Measurements from ENCODE around the gene TACC3.
A peak's percentile ranks its signal among the peaks of the same experiment; 100 is the strongest.
"Not testable (repeated sequence)": the region's sequence is repeated elsewhere in the genome, so short reads cannot be mapped to it uniquely, and the experiment has no call there.

The TACC3 gene

DNA sequence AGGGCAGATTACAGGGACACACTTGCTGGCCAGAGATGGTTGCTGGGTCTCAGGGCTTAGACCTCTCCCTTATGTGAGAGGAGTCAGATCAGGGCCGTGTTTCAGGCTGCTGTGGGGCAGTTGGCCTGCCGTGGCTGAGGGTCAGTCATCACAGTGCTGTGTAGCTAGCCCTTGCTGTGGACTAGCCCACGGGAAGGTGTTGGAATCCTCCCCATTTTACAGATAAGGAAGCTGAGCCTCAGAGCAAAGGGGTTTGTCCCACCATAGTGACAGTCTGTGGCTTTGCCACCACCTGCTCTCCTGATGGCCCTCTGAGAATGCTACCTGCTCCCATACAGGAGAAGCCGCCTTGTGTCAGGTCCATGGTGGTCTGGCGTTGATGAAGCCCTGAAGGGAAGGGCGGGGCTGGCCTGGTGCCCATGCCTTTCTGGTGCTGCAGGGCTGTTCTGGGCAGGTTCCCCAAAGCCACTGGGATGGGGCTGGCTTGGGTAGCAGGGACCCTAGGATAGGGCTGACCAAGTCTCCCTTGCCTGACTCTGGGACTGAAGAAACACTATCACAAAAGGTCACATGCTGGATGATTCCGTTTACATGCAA, 34.8 kb upstream of the TACC3 start:
- H3K27ac ChIP-seq: peak overlapping the region; percentile 30; the same call in 1 of the 2 replicates
- TF ChIP-seq ZFX (IDR thresholded peaks at IDR 0.05; ENCODE audit: borderline replicate concordance) (no peak), CTCF (IDR thresholded peaks at IDR 0.05) (no peak)

- 0 out of 2 replicates have a peak overlapping the region, but pooled peaks have one; percentile 13 for H3K27ac ChIP-seq
- TF ChIP-seq CTCF (IDR thresholded peaks at IDR 0.05) (no peak), ZFX (IDR thresholded peaks at IDR 0.05; ENCODE audit: borderline replicate concordance) (no peak)
These were observed 30.6 kb upstream of the TACC3 start for GRCh38 chr4:1690698-1691097.

DNA sequence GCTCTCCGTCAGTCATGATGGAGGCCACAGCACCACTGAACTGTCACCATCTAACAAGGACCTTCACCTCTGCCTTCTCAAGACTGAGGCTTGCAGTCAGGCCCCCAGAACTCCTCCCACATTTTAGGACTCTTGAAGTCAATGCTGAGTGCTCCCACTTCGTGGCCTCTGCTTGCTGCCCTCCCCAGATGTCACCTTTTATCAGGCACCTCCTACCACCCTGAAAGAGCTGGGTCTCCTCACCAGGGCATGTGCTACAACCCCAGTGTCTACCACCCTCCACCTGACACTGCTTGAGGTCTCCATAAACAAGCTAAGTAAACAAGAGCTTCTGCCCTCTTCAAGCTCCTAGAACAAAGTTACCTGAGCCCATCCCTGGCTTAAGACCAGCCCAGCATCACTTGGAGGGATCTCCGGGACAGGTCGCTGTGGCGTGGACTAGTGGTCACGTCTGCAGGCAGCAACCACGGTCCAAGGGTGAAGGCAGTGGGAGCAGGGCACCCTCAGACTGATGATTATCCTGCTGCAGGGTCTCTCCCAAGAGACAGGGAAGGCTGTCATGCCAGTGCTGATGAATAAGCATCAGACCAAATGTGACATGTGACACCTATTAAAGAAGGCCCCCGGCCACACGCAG, 29.5 kb upstream of the TACC3 start:
- TF ChIP-seq CTCF (IDR thresholded peaks at IDR 0.05) (no peak), ZFX (IDR thresholded peaks at IDR 0.05; ENCODE audit: borderline replicate concordance) (no peak)
- no peak overlapping the region for H3K27ac ChIP-seq

DNA sequence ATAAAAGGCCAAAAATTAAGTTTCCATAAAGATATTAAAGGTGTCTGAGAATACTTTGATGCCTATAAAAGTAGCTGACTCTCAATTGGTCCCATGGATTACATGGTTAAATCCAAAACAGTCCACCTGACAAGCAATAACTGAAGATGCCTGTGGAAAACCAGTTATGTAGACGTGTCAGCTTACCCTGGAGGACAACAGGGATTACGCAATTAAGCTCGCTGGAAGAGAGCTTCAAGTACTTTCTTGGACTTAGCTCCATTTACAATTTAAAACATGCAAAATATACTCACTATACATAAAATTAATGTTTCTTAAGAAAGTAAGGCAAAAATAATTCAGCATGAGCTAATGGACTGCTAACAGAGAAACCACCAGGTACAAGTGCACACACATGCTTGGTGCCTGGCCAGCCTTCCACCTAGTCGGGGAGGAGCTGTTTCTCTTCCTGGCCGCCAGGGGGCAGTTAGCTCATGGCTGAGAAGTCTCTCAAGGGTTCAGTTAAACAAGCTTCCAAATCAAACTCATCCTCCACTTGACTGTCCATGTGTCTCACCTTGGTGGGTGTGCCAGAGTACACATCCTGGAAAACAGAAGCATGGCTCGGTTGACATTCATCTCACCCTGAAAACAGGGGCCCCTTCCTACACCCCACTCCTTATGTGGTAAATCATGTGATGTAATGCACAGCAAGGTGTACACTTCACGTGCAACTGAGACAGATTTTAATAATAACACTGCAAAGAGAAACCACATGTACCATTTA, 28.0 kb upstream of the TACC3 start:
- TF ChIP-seq ZFX (IDR thresholded peaks at IDR 0.05; ENCODE audit: borderline replicate concordance) (no peak), CTCF (IDR thresholded peaks at IDR 0.05) (peak; percentile 96)
- H3K27ac ChIP-seq: peak overlapping the region; percentile 46

GRCh38 chr4:1695913-1696312, 25.4 kb upstream of the TACC3 start:
- no peak for TF ChIP-seq CTCF (IDR thresholded peaks at IDR 0.05)
- no peak for TF ChIP-seq ZFX (IDR thresholded peaks at IDR 0.05; ENCODE audit: borderline replicate concordance)

DNA sequence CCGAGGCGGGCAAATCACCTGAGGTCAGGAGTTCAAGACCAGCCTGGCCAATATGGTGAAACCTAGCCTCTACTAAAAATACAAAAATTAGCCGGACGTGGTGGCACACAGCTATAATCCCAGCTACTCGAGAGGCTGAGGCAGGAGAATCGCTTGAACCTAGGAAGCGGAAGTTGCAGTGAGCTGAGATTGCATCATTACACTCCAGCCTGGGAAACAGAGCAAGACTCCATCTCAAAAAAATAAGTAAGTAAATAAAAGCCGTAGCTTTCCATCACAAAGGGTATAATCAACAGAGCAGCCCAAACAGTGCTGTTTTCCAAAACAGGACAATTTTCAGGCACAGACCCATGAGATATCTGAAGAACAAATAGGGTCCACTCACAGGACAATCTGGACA, 19.6 kb upstream of the TACC3 start:
- H3K27ac ChIP-seq: not testable (repeated sequence)

More at GRCh38 chr4:1695913-1696312, 25.4 kb upstream of the TACC3 start:
- H3K27ac ChIP-seq: peak overlapping the region; percentile 20; the same call in 1 of the 2 replicates

- TF ChIP-seq ZFX (IDR thresholded peaks at IDR 0.05; ENCODE audit: borderline replicate concordance) (no peak), CTCF (IDR thresholded peaks at IDR 0.05) (no peak)
- H3K27ac ChIP-seq: no peak overlapping the region
These were observed 17.5 kb upstream of the TACC3 start for GRCh38 chr4:1703867-1704266.

All from 22Rv1 (cell line).